Stimulated activated CD8-positive, alpha-beta memory T cell treated with anti-CD3 and anti-CD28 coated beads, Interleukin-4, amount 100 ng/mL, for 4 hours (primary cell): Measurements from ENCODE around the gene DOC2A.
"Not testable (repeated sequence)": the region's sequence is repeated elsewhere in the genome, so short reads cannot be mapped to it uniquely, and the experiment has no call there.

ENCODE experiments used
- DNase-seq, 2 donors: peaks; one replicate each; pipeline ENCODE4 v3.0.0-alpha.2; 2020; ENCODE audit warnings: low read depth in 2 of 2, low spot score in 1 of 2

DOC2A gene

DNA sequence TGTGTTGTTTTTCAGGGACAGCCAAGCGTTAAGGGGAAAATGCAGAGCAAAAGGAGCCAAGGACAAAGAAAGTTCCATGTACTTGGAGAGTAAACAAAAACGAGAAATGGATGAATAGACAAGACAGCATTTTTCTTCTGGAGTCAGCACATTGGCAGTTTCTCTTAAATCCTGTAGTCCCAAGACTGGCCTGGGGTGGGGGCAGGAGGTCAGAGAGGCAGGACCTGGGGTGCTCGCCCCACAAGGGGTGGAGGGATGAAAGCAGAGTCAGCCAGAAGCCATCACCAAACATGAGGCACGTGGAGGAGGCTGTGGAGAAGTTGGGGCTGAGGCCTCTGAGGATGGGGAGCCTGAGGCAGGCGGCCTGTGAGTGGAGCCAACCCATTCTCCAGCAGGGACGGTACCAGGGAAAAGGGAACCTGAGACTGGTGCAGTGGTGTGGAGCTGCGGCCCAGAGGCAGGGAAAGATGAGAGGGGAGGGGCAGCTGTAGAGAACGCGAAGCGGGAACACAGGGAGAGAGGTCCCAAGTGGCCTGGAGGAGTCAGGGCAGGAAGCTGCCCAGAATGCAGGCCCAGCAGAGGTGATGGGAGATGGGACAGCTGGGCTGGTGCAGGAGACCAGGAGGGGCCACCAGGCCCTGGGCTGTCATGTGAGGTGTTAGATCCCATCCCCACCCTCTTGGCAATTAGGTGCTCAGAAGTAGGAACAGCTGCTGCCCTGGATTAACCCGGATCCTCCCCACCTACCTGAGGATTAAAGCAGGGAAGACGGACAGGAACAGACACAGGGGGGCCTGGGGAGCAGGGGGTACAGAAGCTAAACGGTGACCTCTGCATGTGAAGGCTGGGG lies 17.0 kb upstream of the DOC2A start:
- DNase-seq: no peak

- no peak for DNase-seq
Measured at GRCh38 chr16:30026449-30026848, 15.6 kb upstream of the DOC2A start.

DNA sequence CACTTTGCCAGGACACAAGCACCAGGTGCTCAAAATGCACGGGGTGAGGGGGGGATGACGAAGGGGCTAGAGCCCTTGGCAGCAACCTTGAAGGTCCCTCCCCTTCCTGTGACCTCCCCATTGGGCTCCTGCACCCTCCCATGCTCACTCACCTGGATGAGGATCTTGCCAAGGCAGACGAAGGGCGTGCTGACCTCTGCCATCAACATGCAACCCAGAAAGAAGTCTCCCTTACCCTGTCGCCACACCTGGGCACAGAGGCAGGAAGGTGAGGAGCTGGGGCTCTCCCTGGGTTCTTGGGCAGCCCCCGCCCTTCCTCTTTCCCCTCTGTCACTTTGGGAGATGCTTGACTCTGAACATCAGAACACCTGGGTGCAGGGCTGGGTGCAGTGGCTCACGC lies 14.7 kb upstream of the DOC2A start:
- DNase-seq: no peak

DNA sequence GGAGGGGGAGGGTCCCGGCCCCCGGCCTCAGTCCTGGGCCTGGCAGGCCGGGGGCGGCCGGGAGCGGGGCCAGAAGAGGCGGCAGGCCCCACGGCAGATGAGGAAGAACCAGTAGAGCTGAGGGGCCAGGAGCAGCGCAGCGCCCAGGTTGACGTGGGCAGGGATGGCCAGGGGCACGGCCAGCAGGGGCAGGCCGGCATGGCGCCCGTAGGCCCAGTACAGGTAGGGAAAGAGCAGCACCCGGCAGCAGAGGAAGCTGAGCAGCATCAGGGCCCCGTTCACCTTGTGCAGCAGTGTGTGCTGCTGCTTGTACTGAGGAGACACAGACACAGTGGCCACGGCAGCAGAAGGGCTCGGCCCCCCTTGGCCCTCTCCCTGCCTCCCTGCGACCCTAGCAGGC lies 14.3 kb upstream of the DOC2A start:
- no peak for DNase-seq

DNA sequence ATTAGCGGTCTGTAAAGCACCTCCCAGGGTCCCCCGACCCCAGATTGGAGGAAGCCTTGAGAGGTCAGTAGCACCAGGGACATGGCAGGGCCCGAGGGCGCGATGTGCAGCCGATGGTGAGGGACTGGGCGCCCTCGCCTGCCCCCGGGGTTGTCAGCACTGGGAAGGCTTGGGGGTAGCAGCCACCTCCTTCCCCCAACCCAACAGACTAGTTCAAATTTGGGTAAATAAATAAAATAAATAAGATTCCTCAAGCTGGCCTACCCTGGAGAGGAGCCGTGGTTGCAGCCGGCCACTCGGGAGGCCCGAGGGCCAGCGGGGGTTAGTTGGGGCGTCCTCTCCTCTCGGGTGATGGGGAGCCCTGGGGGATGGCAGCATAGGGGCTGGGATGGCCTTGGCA lies 13.6 kb upstream of the DOC2A start:
- DNase-seq: no peak

- DNase-seq: no peak
Measured at GRCh38 chr16:30023586-30023985, 12.8 kb upstream of the DOC2A start.

- DNase-seq: no peak
Measured at GRCh38 chr16:30022887-30023286, 12.1 kb upstream of the DOC2A start, which contains the start of gene C16orf92. Gene C16orf92, plus strand, starts transcription at chr16:30023198. Its CDS starts 143 bp downstream, at chr16:30023341.

- DNase-seq: no peak
Measured at GRCh38 chr16:30018731-30019158, 7.9 kb upstream of the DOC2A start.

GRCh38 chr16:30017937-30018336 lies 7.1 kb upstream of the DOC2A start:
- DNase-seq: not testable (repeated sequence)

DNA sequence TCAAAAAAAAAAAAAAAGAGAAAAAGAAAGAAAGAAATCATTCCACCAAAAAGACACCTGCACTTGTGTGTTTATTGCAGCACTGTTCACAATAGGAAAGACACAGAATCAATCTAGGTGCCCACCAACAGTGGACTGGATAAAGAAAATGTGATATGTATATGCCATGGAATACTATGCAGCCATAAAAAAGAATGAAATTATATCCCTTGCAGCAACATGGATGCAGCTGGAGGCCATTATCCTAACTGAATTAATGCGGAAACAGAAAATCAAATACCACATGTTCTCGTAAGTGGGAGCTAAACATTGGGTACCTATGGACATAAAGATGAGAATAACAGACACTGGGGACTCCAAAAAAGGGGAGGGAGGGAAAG lies 6.4 kb upstream of the DOC2A start:
- DNase-seq: no peak

DNA sequence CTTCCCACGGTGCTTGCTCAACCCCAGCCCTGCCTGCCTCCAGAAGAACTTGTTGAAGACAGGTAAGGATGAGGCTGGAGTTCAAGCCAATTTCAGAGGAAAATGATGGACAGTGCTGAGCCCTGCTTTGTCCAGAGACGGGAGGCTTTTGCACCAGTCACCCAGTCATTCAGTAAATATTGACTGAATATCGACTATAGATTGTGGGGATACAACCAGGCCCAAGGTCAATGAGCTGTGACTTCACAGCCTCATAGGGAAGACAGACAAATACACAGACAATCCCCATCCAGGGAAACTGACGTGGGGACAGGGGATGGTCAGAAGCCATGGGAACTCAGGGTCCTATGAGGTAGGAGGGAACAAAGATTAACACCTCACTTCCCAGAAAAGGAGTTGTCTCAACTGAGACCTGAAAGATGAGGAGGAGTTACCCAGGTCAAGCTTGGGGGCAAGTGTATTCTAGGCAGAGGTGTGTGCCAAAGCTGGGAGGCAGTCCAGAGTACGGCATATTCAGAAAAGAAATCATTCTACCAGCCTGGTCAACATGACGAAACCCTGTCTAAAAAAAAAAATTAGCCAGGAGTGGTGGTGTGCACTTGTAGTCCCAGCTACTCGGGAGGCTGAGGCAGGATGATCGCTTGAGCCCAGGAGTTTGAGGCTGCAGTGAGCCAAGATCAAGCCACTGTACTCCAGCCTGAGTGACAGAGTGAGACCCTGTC lies 5.9 kb upstream of the DOC2A start:
- no peak for DNase-seq

DNA sequence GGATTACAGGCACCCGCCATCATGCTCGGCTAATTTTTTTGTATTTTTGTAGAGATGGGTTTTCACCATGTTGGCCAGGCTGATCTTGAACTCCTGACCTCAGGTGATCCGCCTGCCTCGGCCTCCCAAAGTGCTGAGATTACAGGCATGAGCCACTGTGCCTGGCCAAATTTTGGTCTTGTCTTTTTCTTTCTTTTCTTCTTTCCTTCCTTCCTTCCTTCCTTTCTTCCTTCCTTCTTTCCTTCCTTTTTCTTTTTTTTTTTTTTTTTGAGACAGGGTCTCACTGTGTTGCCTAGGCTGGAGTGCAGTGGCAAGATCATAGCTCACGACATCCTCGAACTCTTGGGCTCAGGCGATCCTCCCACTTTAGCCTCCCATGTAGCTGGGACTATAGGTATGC lies 4.6 kb upstream of the DOC2A start:
- DNase-seq: not testable (repeated sequence)

DNA sequence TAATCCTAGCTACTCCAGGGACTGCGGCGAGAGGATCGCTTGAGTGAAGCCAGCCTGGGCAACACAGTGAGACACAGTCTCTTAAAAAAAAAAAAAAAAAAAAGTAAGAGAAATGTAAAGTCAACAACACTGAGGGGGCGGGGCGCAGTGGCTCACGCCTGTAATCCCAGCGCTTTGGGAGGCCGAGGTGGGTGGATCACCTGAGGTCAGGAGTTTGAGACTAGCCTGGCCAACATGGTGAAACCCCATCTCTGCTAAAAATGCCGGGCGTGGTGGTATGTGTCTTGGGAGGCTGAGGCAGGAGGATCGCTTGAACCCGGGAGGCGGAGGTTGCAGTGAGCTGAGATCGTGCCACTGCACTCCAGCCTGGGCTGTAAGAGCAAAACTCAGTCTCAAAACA lies 1.8 kb upstream of the DOC2A start:
- not testable (repeated sequence) for DNase-seq

- no peak for DNase-seq
Measured at GRCh38 chr16:30011714-30012504, 1.1 kb upstream of the DOC2A start.

DNA sequence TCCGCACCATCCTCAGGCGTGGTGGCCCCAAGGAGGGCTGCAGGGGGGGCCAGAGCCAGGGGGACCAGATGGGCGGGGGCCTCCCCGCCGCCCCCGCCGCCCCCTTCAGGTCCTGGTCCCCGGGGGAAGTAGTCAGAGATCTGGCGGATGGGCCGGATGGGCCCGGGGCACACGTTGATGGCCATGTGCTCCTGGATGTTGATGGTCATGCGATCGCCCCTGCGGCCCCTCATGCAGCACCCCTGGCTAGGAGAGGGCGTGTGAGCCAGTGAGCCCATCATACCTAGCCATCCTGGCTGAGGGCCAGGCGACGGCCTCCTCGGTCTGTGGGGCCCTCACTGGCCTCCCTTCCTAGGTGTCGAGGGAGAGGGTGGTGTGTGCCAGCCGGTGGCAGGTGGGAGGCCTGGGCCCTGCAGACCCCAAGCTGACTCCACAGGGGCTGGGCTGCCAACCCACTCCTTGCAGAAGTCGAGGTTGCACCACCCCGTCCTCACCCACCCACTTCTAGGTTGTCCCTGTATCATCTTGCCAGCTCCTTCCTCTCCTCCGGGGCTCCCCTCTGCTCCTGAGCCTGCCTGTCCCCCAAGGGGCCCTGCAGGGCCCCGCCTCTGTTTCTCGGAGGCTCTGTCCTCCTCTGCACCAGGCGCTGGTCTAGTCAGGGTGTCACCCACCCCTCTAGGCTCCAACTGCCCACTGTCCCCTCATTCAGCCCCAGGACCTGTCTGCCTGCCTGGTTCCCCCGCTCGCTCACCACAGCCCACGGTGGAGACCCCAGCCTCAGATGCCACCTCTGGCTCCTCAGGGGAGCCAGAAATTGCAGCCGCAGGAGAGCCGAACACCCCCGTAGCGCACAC lies 610 bp downstream of the DOC2A start:
- DNase-seq: no peak

- DNase-seq: no peak
Measured at GRCh38 chr16:30009085-30009862, 1.6 kb downstream of the DOC2A start.

DNA sequence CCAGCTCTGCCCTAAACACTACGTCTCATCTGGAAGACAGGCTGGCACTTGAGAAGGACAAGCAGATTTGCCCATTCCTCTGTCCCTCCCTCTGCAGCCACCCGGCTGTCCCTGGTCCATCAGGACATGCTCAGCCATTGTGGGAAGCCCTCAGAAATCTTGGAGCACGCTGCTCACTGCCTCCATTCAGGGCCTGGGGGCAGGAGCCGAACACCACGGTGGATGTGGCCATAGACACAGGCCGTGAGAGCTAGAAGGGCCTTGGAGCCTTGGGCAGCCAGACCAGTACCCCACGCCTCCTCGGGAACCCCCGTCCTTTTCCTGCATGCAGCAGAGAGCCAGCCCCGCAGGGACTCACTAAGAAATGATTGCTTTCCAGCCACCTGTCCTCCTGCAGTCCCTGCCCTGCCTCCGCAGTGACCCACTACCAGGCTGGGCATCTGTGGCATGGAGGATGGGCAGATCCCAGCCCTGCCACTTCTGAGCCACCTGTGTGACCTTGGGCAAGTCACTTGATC lies 3.4 kb downstream of the DOC2A start:
- DNase-seq: no peak

- no peak for DNase-seq
Measured at GRCh38 chr16:30006659-30007377, 4.0 kb downstream of the DOC2A start.

DNA sequence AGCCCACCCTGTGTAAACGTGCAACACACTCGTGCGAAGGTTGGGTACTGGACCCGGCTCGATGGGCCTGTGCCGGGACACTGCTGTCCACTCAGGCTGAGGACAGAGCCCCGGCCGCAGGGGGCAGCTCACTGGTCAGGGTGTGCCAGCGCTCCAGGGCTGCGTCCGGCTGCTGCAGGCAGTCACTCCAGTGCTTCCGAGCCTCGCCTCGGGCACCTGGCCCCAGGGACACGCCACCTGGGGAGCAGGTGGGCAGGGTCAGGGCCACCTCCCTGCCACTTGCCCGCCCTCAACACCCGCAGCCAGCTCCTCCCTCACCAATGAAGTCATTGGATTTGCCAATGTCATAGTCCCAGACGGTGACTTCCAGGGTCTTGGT lies 4.7 kb downstream of the DOC2A start:
- DNase-seq: no peak
